Mammary epithelial cell (primary cell): Measurements from ENCODE around the gene USP17L13.
"Not testable (repeated sequence)": the region's sequence is repeated elsewhere in the genome, so short reads cannot be mapped to it uniquely, and the experiment has no call there.

Experiments used
- CTCF ChIP-seq, 2 donors: IDR thresholded peaks in 1 of 2; conservative IDR thresholded peaks in 1 of 2; 2 replicates each; pipeline ENCODE4 v1.5.1; 2011 to 2012; ENCODE audit warnings: inconsistent platforms in 2 of 2, low read length in 2 of 2, mild to moderate bottlenecking in 2 of 2, control low read depth in 1 of 2, low read depth in 1 of 2; ENCODE audit not compliant: insufficient read depth in 1 of 2; ENCODE audit errors: extremely low read depth in 1 of 2
- EZH2 ChIP-seq: IDR thresholded peaks from 2 replicates; pipeline ENCODE4 v1.6.1; 2012; ENCODE audit warnings: low read length, inconsistent platforms, borderline replicate concordance

- not testable (repeated sequence) for TF ChIP-seq CTCF (conservative IDR thresholded peaks at IDR 0.05 in 1 of 2, IDR thresholded peaks at IDR 0.05 in 1 of 2; ENCODE audit: extremely low read depth in 1 of 2, insufficient read depth in 1 of 2, low read depth in 1 of 2, low read length in 2 of 2); EZH2
Measured at GRCh38 chr4:9243579-9243978, 18.9 kb downstream of the USP17L13 start, which contains the start of gene USP17L17.
